SW480 (cell line): ENCODE data around the gene ZNF281.

ENCODE experiments used
- DNase-seq: peaks from one replicate; pipeline ENCODE4 v3.0.0-alpha.2; 2016; ENCODE audit warnings: low spot score

The ZNF281 gene

GRCh38 chr1:200391747-200392146 is 18.1 kb downstream of the ZNF281 start:
- no peak for DNase-seq

- no peak for DNase-seq
Measured at GRCh38 chr1:200388791-200389190, 21.0 kb downstream of the ZNF281 start.

- no peak for DNase-seq
Measured at GRCh38 chr1:200386416-200386815, 23.4 kb downstream of the ZNF281 start.

GRCh38 chr1:200384818-200385390 is 24.9 kb downstream of the ZNF281 start:
- DNase-seq, result no peak

GRCh38 chr1:200381256-200381984 is 28.4 kb downstream of the ZNF281 start:
- DNase-seq, result no peak

GRCh38 chr1:200380589-200381021 is 29.2 kb downstream of the ZNF281 start:
- no peak for DNase-seq

- DNase-seq, result no peak
Measured at GRCh38 chr1:200379940-200380588, 29.8 kb downstream of the ZNF281 start.

GRCh38 chr1:200379432-200379757 is 30.4 kb downstream of the ZNF281 start:
- DNase-seq, result no peak

GRCh38 chr1:200378096-200378495 is 31.7 kb downstream of the ZNF281 start:
- DNase-seq, result no peak

- no peak for DNase-seq
Measured at GRCh38 chr1:200376528-200376927, 33.3 kb downstream of the ZNF281 start.

- no peak for DNase-seq
Measured at GRCh38 chr1:200374569-200375295, 35.1 kb downstream of the ZNF281 start.

- DNase-seq, result no peak
Measured at GRCh38 chr1:200373811-200374231, 36.0 kb downstream of the ZNF281 start.

- DNase-seq, result no peak
Measured at GRCh38 chr1:200372885-200373181, 37.0 kb downstream of the ZNF281 start.

GRCh38 chr1:200372095-200372884 is 37.5 kb downstream of the ZNF281 start:
- DNase-seq, result no peak

- no peak for DNase-seq
Measured at GRCh38 chr1:200369706-200370105, 40.1 kb downstream of the ZNF281 start.

GRCh38 chr1:200369131-200369530 is 40.7 kb downstream of the ZNF281 start:
- DNase-seq, result no peak

- no peak for DNase-seq
Measured at GRCh38 chr1:200368556-200368955, 41.3 kb downstream of the ZNF281 start.

- no peak for DNase-seq
Measured at GRCh38 chr1:200367841-200368534, 41.8 kb downstream of the ZNF281 start.

- no peak for DNase-seq
Measured at GRCh38 chr1:200366577-200367253, 43.1 kb downstream of the ZNF281 start.

GRCh38 chr1:200365897-200366426 is 43.9 kb downstream of the ZNF281 start:
- no peak for DNase-seq

GRCh38 chr1:200364831-200365230 is 45.0 kb downstream of the ZNF281 start:
- DNase-seq, result no peak
